GM18858 (cell line): ENCODE results near the gene FAM20C.
"Not testable (repeated sequence)": the region's sequence is repeated elsewhere in the genome, so short reads cannot be mapped to it uniquely, and the experiment has no call there.

ENCODE experiments used
- ATAC-seq: cut with Tn5 transposase; IDR thresholded peaks from one replicate; pipeline ENCODE4 v1.9.1; 2021; ENCODE audit not compliant: unreplicated experiment

FAM20C gene

DNA sequence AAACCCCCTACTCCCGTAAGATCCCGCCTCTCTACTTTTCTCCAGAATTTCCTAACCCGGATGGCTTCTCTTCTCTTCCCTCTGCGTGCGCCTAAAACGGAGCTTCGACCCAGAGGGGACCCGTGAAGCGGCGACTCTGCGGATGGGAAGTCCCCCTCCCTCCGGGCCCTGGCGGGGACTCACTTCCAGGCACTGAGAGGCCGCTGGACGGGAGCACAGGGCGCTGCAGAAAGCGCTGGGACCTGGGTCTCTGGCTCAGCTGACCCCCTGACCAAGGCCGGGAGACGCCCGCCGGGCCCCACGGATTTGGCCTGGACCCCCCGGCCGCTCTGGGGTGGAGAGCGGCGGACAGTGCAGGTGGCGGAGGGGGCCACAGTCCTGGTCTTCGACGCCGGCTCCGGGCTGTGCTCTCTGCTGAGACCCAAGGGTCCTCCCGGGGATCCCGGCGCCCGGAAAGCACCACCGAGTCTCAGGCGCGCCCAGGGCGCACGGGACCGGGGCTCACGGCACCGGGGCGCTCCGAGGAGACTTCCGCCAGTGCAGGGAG is 96.9 kb downstream of the FAM20C start:
- no peak for ATAC-seq

DNA sequence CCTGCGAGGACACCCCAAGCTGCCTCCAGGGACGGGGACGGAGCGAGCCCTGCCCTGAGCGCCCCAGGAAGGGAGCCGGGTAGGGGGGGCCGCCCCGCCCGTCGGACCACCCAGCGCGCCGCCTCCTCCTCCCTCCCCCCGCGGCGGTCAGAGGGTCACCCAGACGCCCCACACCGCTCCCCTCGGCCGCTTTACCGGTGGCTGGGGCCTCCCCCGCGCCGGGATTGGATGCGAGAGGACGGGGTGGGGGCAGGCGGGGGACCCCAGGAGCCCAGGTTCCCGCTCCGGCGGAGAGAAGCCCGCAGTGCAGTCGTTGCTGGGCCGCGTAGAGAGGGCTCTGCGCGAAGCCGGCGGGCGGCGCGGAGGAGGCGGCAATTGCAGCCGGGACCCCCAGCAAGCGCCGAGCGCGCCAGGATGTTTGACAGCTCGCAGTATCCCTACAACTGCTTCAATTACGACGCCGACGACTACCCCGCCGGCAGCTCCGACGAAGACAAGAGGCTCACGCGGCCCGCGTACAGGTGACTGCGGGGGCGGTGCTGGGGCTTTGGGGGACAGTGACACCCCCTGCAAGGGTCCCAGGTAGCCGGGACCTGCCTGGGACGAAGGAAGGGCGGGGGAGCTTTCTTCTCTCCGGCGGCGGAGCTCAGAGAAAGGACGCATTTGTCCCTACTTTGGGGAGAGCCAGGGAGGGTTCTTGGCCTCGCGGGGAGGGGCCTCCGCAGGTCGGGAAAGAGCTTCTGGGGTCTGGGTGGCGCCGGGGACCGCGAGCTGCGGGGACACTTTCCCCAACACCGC is 97.6 kb downstream of the FAM20C start, which contains the start of gene FOXL3:
Gene FOXL3, plus strand, starts transcription at position 415 of the 798 bp plus-strand sequence. Its CDS starts 0 bp downstream, at position 415.
- no peak for ATAC-seq

DNA sequence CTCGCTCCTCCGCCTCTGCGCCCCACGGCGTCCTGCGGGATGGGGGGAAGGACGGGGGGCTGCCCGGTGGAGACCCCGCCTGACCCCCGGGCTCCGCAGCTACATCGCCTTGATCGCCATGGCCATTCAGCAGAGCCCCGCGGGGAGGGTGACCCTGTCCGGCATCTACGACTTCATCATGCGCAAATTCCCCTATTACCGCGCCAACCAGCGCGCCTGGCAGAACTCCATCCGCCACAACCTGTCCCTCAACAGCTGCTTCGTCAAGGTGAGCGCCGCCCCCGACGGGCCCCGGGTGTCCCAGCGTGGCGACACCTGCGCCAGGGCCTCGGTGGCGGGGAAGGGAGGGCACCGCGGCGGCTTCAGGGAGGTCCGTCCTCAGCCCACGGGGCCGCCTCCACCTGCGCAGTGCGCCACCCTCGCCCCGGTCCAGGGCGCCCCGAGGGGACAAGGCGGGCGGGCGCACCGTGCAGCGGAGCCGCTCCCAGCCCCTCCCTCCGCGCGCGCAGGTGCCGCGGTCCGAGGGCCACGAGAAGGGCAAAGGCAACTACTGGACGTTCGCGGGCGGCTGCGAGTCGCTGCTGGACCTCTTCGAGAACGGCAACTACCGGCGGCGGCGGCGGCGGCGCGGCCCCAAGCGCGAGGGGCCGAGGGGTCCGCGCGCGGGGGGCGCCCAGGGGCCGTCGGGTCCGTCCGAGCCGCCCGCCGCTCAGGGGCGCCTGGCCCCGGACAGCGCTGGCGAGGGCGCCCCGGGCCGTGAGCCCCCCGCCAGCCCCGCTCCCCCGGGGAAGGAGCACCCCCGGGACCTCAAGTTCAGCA is 98.4 kb downstream of the FAM20C start:
- no peak for ATAC-seq

DNA sequence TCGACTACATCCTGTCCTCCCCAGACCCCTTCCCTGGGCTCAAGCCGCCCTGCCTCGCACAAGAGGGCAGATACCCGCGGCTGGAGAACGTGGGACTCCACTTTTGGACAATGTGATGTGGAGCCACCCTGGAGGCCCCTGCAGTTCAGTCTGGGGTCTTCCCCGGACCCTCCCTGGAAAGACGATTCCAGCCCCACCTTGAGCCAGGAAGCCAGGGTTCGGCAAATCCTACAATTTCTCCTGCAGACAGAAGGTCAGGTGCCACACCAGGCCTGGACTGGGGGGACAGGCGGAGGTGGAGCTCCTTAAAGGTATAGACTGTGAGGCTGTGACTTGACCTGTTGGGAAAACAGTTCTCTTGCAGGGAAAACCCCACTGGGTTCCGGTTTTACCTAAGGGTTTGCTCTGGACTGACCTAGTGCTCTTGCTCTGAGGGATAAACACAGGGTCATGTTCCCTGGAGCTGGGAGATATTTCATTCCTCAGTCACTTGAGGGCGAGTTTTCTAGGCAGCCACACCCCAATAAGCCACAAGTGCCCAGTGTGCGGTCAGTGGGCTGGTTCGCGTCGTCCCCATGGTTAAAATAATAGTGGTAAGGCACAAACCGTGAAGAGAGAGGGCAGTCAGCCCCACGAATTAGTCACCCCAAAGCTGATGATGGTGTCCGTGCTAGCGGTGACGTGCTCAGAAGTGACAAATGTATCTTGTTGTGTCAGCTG is 99.2 kb downstream of the FAM20C start:
- ATAC-seq, result no peak

DNA sequence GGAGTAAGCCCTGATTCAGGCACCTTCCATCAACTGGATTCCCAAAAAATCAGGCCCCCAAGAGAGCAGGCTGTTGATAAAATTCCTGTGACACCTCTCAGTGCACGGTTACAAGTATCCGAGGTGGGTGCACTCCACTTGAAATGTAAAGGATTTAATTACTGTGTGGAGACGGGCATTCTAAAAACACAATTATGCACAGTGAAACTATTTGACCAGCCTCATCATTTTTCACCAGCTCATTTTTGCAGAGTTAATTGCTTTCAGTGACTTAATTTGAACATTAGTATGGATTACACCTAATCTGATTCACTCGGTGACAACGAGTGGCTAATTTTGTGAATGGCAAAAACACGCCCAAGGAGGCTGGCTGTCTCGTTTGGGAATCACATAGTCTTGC is 99.9 kb downstream of the FAM20C start:
- ATAC-seq, result no peak

DNA sequence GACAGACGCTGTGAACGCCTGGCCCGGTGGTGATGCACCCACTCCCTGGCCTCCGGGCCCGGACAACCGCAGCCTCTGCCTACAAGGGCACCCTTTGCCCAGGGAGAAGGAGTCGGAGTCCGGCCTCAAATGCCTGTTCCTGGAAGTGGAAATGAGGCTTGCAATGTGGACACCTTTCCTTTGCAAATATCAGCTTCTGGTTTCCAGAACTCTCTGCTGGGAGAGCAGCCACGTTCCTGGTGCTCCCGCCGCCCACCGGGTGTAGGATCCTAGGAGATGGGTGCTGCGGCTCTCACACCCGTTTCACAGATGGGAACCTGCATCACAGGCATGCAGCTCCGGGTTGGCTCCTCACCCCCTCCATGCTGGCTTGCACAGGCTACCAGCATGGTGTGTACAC is 100.5 kb downstream of the FAM20C start:
- ATAC-seq, result no peak

DNA sequence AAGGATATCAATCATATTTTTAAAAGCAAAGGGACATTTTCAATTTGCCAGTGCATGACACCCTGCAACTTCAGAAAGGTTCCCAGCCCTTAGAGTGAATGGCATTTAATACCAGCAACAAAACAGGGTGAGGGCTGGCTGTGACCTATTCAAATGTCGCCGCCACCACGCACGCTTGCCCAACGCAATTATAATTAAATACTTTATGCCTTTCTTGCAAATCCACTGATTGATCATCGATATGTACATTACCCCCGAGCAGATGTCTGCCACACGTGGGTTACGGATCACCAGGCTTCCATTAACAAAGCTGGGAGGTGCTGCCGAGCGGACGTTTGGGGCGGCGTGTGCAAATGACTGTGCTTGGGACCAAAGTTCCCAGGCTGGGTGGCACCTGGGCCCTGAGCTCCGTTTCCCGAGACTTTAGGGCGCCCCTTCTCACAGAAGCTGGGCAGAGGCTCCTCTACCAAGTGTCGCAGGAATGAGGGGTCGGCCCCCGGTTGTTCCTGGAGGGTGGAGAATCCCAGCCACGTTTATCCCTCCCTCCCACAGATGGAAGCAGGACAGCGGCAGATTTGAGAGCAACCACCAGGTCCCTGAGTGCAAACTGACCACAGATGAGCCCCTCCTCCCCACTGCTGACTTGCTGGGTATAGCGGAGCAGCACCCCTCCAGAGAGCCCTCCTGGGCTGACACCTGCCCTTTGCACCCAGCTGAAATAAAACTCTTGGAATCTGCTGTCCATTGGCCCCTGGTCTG is 101.5 kb downstream of the FAM20C start:
- ATAC-seq, result no peak

DNA sequence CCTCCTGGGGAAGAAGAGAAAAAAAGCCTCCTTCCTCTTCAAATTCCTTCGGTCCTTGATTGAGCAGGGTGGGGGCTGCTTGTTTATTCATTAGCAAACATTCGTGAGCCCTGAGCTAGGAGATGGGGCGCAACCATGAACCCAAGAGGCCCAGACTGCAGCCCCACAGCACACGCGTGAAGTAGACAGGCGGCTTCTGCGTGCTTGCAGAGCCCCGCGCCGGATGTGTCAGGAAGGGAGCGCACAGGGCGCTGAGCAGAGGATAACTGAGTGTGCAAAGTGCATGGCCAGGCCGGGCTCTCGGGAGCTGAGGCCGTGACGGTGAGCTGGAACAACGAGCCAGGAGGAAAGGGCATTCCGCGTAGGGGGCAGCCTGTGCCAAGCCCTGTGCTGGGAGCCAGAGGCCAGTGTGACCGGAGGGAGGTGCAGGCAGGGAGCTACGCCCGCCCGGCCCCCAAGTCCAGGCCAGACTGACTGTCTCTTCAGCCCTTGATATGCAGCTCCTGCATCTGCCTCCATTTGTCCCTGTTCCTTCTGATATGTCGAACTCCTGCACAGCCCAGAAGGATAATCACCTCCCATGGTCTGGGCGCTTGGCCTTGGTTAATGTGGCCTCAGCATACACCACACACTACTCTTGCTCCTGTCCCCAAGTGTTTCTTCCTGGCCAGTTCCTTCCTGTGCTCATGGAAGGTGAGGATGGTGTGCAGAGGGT is 102.2 kb downstream of the FAM20C start:
- no peak for ATAC-seq

DNA sequence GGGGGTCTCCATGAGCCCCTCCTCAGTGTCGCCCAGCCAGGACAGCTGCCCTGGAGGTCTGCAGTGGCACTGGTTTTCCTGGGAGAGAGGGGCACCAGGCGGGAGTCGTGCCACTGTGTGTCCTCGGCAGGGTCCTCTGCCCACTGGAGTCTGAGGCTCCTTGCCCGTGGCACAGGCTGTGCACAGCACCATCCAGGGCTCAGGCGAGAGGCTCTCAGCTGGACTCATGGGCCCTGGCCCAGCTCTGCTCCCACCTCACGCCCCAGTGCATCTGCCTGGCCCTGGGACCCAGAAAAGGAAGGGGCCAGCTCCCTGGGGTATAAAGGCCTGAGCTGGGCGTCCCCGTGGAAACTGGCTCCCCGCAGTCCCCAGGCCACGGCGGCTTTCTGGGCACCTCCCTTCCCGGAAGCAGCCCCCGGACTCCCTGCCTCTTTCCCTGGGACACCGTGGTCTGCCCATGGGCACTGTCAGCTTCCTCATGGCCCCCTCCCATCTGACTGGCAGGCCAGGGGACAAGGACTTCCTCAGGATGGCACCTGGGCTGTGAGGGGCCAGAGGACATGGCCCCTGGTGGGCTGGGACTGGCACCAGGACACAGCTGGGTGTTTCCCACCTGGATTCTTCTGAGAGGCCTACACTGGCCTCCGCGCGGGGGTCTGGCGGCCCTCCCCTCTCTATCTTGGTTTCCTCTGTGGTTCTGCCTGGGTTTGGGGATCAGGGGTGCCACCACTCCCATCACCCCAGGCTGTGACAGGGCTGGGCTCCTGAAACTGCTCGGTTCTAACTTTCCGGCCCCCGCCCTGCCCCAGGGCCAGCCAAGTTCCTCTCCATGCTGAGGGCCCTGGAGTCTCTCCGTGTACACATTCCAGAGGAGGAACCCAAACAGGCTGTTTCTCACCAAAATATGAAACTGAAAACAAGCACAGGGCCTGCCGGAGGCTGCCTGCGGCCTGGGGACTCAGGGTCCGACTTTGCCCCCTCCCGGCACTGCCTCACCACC is 103.1 kb downstream of the FAM20C start:
- ATAC-seq, result no peak

DNA sequence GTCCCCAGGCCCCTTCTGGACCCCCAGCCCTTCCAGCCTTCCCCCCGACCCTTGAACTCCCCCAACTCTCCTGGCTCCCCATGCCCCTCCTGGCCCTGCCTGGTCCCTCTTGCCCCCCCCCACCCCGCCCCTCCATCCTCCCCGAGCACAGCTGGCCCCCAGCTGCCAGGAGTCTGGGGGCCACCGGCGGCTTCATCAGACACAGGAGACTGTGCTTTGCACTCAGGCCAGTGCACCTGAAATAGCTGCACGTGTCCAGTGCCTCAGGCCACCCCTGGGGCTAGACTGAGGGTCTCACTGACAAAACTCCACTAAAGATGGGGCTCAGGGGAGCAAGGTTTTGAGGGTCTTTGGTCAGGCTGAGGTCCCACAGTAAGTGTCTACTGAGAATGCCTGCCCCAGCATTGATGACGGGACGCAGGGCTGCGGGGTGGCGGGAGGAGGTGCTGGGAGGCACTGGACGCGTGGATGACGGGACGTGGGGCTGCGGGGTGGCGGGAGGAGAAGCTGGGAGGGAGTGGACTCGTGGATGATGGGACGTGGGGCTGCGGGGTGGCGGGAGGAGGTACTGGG is 104.1 kb downstream of the FAM20C start:
- ATAC-seq, result no peak

DNA sequence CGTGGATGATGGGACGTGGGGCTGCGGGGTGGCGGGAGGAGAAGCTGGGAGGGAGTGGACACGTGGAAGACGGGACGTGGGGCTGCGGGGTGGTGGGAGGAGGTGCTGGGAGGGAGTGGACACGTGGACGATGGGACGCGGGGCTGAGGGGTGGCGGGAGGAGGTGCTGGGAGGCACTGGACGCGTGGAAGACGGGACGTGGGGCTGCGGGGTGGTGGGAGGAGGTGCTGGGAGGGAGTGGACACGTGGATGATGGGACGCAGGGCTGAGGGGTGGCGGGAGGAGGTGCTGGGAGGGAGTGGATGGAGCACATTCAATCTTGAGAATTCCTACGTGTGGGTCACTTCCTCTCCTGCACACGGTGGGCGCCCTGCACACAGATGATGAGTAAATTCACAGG is 104.8 kb downstream of the FAM20C start:
- not testable (repeated sequence) for ATAC-seq

DNA sequence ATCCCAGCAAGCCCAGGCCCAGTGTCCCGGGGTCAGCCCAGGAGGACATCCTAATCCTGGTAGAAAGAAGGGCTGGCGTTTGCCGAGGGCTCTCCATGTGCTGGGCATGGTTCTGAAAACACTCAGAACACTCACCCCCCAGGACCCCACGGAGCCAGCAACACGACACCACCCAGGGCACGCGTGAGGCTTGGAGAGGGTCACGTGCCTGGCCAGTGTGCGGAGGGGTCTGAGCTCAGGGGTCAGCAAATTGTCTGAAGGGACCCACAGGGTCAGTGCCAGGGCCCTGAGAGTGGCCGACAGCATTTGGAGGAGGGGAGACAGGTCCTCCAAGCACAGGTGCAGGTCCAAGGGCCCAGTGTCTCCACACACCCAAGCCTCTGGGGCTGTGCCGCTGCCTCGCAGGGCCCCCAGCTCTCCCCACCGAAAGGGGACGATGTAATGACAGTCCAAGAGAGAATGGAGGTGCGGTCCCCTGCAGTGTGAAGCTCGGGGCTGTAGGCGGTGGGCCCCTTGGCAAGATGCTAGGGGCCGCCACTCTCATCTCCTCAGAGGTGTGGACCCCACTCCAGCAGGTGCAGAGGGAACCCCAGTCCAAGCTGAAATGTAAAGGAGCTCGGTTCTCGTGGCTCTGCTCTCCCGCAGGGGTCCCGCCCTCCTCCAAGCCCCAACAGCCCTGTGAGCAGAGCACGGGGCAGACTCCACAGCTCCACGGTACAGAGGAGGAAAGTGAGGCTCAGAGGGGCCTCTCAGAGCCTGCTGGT is 105.4 kb downstream of the FAM20C start:
- no peak for ATAC-seq

DNA sequence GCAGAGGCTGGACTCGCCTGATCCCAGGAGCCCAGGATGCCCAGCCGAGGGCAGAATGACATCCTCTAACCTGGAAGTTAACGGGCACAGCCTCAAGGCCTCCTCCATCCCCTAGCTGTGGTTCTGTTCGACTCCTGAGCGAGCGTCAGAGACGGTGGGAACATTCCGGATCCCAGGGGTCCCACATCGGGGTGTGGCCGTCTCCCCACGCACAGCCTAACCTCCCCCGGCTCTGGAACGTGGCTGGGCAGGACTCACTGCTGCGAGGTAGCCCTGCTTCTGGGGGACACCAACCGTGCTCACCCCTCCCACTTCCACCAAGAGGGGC is 106.0 kb downstream of the FAM20C start:
- ATAC-seq, result no peak

DNA sequence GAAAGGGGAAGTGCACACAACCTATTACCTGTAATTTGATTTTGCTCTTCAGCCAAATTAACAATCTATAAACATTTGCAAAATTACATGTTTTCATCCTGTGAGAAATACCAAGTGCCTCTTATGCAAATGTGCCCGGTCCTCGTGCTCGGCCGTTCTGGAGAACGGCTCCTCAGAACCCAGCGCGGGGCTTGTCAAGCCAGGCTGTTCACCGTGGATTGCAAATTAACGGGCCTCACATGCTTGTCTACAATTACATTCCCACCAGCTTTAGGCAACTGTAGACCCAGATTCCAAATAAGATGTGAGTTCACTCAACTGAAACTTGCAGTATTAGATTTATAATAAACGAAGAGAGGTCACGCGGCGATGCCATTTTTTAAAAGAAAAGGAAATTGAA is 106.4 kb downstream of the FAM20C start:
- ATAC-seq, result no peak

DNA sequence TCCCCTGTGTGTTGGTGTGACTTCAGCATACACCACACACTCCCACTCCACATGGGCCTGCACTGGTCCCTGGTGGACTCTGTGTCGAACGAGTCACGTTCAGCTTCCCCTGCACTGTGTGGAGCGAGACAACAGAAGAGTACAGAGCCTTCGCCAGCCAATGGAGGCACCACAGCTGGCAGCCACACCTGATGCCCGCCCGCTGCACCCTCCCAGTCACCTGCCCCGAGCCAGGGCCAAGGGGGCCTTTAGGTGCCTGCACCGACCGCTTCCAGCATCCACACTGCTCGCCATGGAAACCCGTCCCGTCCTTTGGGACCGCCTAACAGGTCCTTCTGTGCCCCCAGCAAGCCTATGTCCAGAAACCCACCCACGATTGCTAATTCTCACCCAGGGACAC is 106.8 kb downstream of the FAM20C start:
- ATAC-seq, result no peak

DNA sequence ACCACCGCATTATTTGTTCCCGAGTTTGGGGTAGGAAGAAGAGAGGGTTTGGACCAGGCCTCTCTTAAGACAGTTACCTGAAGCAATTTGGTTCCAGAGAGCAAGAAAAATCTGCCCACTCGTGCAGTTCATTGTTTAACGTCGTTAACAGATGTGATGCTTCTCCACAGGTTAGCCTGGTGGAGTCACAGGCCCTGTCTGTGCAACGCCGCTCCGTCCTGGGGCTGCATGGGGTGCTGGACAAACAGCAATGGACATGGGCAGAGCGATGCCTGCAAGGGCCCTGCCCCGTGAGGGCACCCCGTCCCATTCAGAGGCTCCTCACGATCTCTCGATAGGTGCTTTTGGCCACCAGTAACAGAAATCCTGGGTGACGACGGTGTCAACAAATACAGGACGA is 107.3 kb downstream of the FAM20C start:
- no peak for ATAC-seq

DNA sequence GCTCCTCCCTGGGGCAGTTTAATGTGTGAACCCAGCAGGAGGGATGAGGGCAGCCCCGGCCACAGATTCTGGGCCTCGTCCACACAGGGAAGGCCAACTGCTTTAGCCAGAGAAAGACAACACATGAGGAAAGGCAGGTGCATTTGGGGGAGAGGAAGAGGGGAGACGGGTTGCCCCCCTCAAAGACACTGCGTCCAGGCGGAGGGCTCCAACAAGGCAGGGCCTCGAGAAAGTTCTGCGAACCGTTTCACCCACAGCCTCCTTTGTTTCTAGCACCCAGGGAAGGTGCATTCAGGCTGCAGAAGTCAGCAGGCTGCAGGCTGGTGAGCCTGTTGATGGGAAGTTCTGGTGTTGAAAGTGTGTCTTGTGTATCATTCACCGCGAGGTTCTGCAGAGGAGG is 107.7 kb downstream of the FAM20C start:
- ATAC-seq, result no peak
